AG09309 (cell line): ENCODE data around the gene MYO1E.
A peak's percentile ranks its signal among the peaks of the same experiment; 100 is the strongest.

Experiments
- DNase-seq: peaks from one replicate; pipeline ENCODE4 v3.0.0-alpha.2; 2010; ENCODE audit warnings: low read depth
- H3K4me3 ChIP-seq: 2 replicates; pipeline ENCODE4 v1.5.1; 2011; ENCODE audit warnings: mild to moderate bottlenecking, low read depth, low read length, moderate library complexity; ENCODE audit not compliant: control insufficient read depth
- CTCF ChIP-seq: IDR thresholded peaks from 2 replicates; pipeline ENCODE4 v1.5.1; 2011; ENCODE audit warnings: mild to moderate bottlenecking, low read depth, low read length, inconsistent platforms; ENCODE audit not compliant: insufficient read depth, control insufficient read depth; ENCODE audit errors: missing control alignments

MYO1E gene

DNA sequence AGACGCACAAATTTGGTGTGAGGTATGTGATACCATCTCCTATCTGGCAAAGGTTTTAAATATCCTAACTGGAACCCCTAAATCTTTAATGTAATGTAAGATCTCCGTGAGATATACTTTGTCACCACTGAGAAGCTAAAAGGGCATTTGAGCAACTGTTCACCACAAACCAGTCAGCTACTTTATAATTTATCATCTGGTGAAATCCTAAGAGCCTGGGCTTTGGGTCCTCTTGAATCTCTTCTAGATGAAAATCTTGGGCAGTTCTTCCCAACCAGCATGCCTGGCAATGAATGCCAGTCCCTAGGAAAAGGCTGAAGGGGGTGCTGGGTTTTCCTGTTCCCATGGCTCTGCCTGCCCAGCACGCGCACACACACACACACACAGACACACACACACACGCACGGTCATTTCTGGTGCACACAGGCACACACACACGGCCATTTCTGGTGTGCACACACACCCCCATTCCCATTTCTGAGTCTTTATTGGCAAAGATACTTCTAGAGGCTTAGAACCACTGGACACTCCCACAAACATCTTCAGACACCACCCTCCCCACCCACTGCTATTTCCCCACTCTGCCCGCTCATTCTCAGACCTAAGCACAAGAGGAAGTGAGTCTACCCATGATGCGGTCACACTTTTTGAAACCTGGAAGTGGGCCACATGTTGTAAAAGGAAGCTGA lies 72.6 kb downstream of the MYO1E start:
- DNase-seq = peak; percentile 95
- no peak for TF ChIP-seq CTCF
- H3K4me3 ChIP-seq = no peak overlapping the region

- TF ChIP-seq CTCF = no peak
- no peak for DNase-seq
- H3K4me3 ChIP-seq = no peak overlapping the region
Measured at GRCh38 chr15:59298854-59299250, 73.8 kb downstream of the MYO1E start.

GRCh38 chr15:59298225-59298853 lies 74.3 kb downstream of the MYO1E start:
- no peak for DNase-seq
- no peak overlapping the region for H3K4me3 ChIP-seq
- TF ChIP-seq CTCF = no peak

DNA sequence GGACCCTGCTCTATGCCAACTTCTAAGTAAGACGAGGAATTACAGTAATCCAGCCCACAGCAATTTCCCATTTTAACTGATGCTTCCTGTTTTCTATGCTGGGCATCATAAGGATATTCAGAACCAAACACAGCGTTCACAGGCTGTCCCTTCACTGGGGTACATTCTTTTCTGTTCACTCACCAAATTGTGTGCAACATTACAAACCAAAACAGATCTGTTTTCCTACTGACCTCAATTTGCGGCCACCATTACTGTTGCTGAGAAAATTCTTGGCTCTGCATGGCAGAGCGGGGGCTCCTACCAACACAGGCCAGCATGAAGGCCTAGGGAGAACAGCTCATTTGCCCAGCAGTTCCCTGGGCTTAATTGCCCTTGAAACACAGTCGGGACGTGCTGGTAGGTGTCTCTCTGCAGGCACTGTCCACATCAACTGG lies 76.5 kb downstream of the MYO1E start:
- DNase-seq = peak; percentile 76
- no peak overlapping the region for H3K4me3 ChIP-seq
- TF ChIP-seq CTCF = no peak

- peak; percentile 16 for DNase-seq
- no peak for TF ChIP-seq CTCF
- H3K4me3 ChIP-seq = peak overlapping the region; percentile 1
Measured at GRCh38 chr15:59295261-59296001, 77.2 kb downstream of the MYO1E start.

GRCh38 chr15:59294574-59295260 lies 78.0 kb downstream of the MYO1E start:
- DNase-seq = peak; percentile 83
- no peak for TF ChIP-seq CTCF
- no peak overlapping the region for H3K4me3 ChIP-seq
